Gastrocnemius medialis (tissue), 4 donors: ENCODE measurements around the gene TANK.

ENCODE experiments used
- CTCF ChIP-seq, 5 experiments: fragments of 450-650 bp in 3 of 5; fragments of 200-600 bp in 2 of 5; sonication (generic) in 2 of 5; IDR thresholded peaks in 4 of 5; conservative IDR thresholded peaks in 1 of 5; 1 replicate in 4 of 5; 2 replicates in 1 of 5; pipeline ENCODE4 v1.5.1; 2016 to 2019; ENCODE audit warnings: antibody characterized with exemption in 5 of 5, mild to moderate bottlenecking in 3 of 5, moderate library complexity in 3 of 5
- POLR2A ChIP-seq, 2 donors: fragments of 450-650 bp; IDR thresholded peaks; one replicate each; pipeline ENCODE4 v1.6.1; 2017; ENCODE audit warnings: antibody characterized with exemption in 2 of 2, mild to moderate bottlenecking in 2 of 2, moderate library complexity in 2 of 2

GRCh38 chr2:161158882-161159281, 1.3 kb upstream of the TANK start:
- no peak for TF ChIP-seq CTCF (IDR thresholded peaks at IDR 0.05 in 4 of 5, conservative IDR thresholded peaks at IDR 0.05 in 1 of 5)
- TF ChIP-seq POLR2A (IDR thresholded peaks at IDR 0.05), result no peak
